ENCODE results near the gene SP5. TPM values are rescaled to one million over a fixed set of nuclear protein-coding genes. Genes with fewer than 3 reads are reported as not detected.

Gene SP5
- total and polyA plus RNA-seq, 10 of the 15 experiments (the other 5 are each of a cell fraction or from before 2014, with no cell fraction given) = not detected

DNA sequence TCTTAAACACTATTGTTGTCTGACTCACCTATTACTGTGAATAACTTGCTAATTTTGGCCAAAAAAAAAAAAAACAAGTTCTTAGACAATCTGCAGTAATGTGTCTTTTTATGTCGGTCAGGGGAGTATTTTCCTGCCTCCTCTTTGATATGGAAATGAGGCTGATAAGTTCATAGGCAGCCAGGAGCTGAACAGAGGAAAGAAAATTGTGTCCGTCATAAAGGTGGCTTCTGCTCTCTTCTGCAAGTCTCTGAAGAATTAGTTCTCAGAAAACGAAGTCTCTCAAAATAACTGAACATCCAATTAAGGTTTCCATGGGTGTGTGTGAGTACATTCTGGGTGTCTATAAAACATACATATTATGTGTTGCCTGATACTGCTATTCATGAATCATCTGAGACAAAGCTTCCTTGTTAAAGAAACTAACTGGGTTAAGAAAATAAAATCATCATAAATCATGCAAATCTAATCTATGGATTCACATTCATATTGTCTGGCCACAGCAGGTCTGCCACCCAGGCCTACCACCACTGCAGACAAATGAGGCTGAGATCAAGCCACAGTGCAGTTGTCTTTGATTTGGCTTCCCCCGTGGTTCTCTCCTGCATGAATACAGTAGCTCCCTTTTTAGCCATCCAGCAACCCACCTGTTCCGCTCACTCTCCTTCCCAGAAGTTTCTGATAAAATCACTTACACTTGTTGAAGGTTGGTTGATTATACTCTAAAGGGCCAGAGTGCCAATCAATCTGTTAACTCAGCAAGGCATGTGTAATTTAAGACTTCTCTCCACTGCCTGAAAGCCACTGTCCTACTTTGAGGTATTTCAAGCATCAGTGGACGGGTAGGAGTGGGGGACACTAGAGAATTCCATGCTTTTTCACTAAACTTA, 19.4 kb upstream of the SP5 start (continued):
- TF ChIP-seq, protein P1, sequence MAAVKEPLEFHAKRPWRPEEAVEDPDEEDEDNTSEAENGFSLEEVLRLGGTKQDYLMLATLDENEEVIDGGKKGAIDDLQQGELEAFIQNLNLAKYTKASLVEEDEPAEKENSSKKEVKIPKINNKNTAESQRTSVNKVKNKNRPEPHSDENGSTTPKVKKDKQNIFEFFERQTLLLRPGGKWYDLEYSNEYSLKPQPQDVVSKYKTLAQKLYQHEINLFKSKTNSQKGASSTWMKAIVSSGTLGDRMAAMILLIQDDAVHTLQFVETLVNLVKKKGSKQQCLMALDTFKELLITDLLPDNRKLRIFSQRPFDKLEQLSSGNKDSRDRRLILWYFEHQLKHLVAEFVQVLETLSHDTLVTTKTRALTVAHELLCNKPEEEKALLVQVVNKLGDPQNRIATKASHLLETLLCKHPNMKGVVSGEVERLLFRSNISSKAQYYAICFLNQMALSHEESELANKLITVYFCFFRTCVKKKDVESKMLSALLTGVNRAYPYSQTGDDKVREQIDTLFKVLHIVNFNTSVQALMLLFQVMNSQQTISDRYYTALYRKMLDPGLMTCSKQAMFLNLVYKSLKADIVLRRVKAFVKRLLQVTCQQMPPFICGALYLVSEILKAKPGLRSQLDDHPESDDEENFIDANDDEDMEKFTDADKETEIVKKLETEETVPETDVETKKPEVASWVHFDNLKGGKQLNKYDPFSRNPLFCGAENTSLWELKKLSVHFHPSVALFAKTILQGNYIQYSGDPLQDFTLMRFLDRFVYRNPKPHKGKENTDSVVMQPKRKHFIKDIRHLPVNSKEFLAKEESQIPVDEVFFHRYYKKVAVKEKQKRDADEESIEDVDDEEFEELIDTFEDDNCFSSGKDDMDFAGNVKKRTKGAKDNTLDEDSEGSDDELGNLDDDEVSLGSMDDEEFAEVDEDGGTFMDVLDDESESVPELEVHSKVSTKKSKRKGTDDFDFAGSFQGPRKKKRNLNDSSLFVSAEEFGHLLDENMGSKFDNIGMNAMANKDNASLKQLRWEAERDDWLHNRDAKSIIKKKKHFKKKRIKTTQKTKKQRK (IDR thresholded peaks at IDR 0.05; ENCODE audit: low read depth, low read length) = no peak

DNA sequence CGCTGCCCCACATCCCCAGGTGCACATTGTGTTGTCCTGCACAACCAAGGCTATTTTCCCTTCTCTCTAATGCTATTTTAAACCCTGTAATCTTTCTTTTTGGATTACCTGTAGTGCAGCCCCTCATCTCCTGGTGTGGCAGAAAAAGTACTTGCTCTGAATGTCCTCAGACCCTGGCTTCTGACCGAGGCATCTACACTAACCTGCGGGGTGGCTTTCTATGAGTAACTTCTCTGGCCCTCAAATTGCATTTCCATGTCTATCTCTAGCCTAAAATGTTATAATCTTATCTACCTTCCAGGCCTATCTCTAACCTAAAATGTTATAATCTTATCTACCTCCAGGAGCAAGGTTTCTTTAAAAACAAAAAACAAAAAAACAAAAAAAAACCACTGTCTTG, 18.2 kb upstream of the SP5 start:
- no peak overlapping the region for H3K9ac ChIP-seq (ENCODE audit: control insufficient read depth, insufficient read depth, low read length)
- no peak overlapping the region for H3K4me2 ChIP-seq (ENCODE audit: control insufficient read depth, insufficient read depth)
- ChIA-PET POLR2A (no interaction called here), SMC1A (ENCODE audit: uncharacterized antibody, unreplicated experiment) (interaction anchor here (1.2 to 1.4 kb wide), 2 partner anchors 15 to 19 kb away, joined by 4 read pairs; no protein-coding TSS in a partner anchor), CTCF (interaction anchor here (1.6 kb wide), 1 partner anchor 18 kb away, joined by 3 read pairs; no protein-coding TSS in a partner anchor), RAD21 (ENCODE audit: unreplicated experiment) (no interaction called here)
- H2AFZ ChIP-seq (ENCODE audit: control insufficient read depth, low read depth, low read length) = no peak overlapping the region
- BruUV-seq (replicated peaks) = no TSS peak
- in situ Hi-C loops (cut with MboI) (no loop called here), intact Hi-C loops (cut with micrococcal nuclease; ENCODE audit: unreplicated experiment) (no loop called here)
- no peaks in the 10 kb centered on the region; a peak in 2 of 4 replicates for H3K27me3 ChIP-seq (replicated peaks in 1 of 2; ENCODE audit: control insufficient read depth in 2 of 2, insufficient read depth in 2 of 2, low read length in 1 of 2)
- DNase-seq (ENCODE audit: low read depth, low spot score) (no peak), FAIRE-seq (no peak), ATAC-seq (no peak)
- H3K4me1 ChIP-seq (ENCODE audit: control insufficient read depth, insufficient read depth, low read length) = no peaks in the 10 kb centered on the region
- H3K9me3 ChIP-seq (replicated peaks; ENCODE audit: control insufficient read depth, insufficient read depth, low read length) = no peaks in the 10 kb centered on the region
- no peak overlapping the region for H3K4me3 ChIP-seq
- no peaks in the 10 kb centered on the region for H3K79me2 ChIP-seq (ENCODE audit: control insufficient read depth, insufficient read depth, low read length)
- 2% methylated on average over 3 of the region's 3 CpGs for WGBS (ENCODE audit: insufficient coverage, insufficient replicate concordance, low lambda C conversion rate, missing lambda C conversion rate)
- H3K27ac ChIP-seq (ENCODE audit: control insufficient read depth, insufficient read depth) = no peak overlapping the region
- no peaks in the 10 kb centered on the region for H4K20me1 ChIP-seq (ENCODE audit: control insufficient read depth, insufficient read depth)
- H3K36me3 ChIP-seq (ENCODE audit: control insufficient read depth in 2 of 2, insufficient read depth in 2 of 2, low read length in 1 of 2) = no peaks in the 10 kb centered on the region
- TF ChIP-seq KAT2A (conservative IDR thresholded peaks at IDR 0.05; ENCODE audit: control insufficient read depth, low read depth, low read length) (no peak), MTA2 (IDR thresholded peaks at IDR 0.05; ENCODE audit: low read depth) (no peak), PAX5 (IDR thresholded peaks at IDR 0.05; ENCODE audit: borderline replicate concordance, low read depth, low read length) (no peak), MYC (IDR thresholded peaks at IDR 0.05; ENCODE audit: insufficient read depth, insufficient read length, insufficient replicate concordance, low read length, severe bottlenecking) (no peak), MYB (IDR thresholded peaks at IDR 0.05; ENCODE audit: borderline replicate concordance, low read depth, low read length) (no peak), EED (IDR thresholded peaks at IDR 0.05; ENCODE audit: low read depth) (no peak), JUND (IDR thresholded peaks at IDR 0.05; ENCODE audit: low read depth, low read length) (no peak)
- TF ChIP-seq, protein P2, sequence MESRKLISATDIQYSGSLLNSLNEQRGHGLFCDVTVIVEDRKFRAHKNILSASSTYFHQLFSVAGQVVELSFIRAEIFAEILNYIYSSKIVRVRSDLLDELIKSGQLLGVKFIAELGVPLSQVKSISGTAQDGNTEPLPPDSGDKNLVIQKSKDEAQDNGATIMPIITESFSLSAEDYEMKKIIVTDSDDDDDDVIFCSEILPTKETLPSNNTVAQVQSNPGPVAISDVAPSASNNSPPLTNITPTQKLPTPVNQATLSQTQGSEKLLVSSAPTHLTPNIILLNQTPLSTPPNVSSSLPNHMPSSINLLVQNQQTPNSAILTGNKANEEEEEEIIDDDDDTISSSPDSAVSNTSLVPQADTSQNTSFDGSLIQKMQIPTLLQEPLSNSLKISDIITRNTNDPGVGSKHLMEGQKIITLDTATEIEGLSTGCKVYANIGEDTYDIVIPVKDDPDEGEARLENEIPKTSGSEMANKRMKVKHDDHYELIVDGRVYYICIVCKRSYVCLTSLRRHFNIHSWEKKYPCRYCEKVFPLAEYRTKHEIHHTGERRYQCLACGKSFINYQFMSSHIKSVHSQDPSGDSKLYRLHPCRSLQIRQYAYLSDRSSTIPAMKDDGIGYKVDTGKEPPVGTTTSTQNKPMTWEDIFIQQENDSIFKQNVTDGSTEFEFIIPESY (IDR thresholded peaks at IDR 0.05) = no peak
- TF ChIP-seq, protein P3, sequence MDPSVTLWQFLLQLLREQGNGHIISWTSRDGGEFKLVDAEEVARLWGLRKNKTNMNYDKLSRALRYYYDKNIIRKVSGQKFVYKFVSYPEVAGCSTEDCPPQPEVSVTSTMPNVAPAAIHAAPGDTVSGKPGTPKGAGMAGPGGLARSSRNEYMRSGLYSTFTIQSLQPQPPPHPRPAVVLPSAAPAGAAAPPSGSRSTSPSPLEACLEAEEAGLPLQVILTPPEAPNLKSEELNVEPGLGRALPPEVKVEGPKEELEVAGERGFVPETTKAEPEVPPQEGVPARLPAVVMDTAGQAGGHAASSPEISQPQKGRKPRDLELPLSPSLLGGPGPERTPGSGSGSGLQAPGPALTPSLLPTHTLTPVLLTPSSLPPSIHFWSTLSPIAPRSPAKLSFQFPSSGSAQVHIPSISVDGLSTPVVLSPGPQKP (IDR thresholded peaks at IDR 0.05; ENCODE audit: low read depth, low read length) = no peak

All from GM12878 (cell line).